OCI-LY1 (cell line): Measurements from ENCODE around the gene CSMD2.

Source experiments
- H2AFZ ChIP-seq: fragments of 200-600 bp; sonication (generic), shearing (Covaris generic); 2 replicates; pipeline ENCODE4 v1.6.0; 2014; ENCODE audit warnings: antibody characterized with exemption, mild to moderate bottlenecking, low read length
- H3F3A ChIP-seq: fragments of 200-600 bp; sonication (generic), shearing (Covaris generic); 2 replicates; pipeline ENCODE4 v1.6.0; 2014; ENCODE audit warnings: mild to moderate bottlenecking, antibody characterized with exemption, low read length, moderate library complexity; ENCODE audit not compliant: insufficient read depth
- H3K27ac ChIP-seq: fragments of 200-600 bp; sonication (generic); 2 replicates; pipeline ENCODE4 v1.5.1; 2014; ENCODE audit warnings: low read length, mixed run types, mild to moderate bottlenecking, low read depth; ENCODE audit not compliant: poor library complexity, severe bottlenecking
- H3K27me3 ChIP-seq: fragments of 200-600 bp; sonication (generic); 2 replicates; pipeline ENCODE4 v1.6.0; 2014; ENCODE audit warnings: antibody characterized with exemption, mild to moderate bottlenecking, low read length, moderate library complexity; ENCODE audit not compliant: insufficient read depth
- H3K36me3 ChIP-seq: fragments of 200-600 bp; sonication (generic); 2 replicates; pipeline ENCODE4 v1.6.1; 2014; ENCODE audit warnings: mild to moderate bottlenecking, antibody characterized with exemption, low read length, moderate library complexity, mixed read lengths; ENCODE audit not compliant: insufficient read depth
- H3K4me1 ChIP-seq: fragments of 200-600 bp; sonication (generic); 2 replicates; pipeline ENCODE4 v1.5.1; 2014; ENCODE audit warnings: mild to moderate bottlenecking, low read length, moderate library complexity; ENCODE audit not compliant: insufficient read depth, severe bottlenecking
- H3K4me2 ChIP-seq: fragments of 200-600 bp; sonication (generic), shearing (Covaris generic); 2 replicates; pipeline ENCODE4 v1.6.1; 2014; ENCODE audit warnings: low read length
- H3K4me3 ChIP-seq: fragments of 200-600 bp; sonication (generic); 2 replicates; pipeline ENCODE4 v1.5.1; 2014; ENCODE audit warnings: low read length, low read depth, mild to moderate bottlenecking, mixed read lengths; ENCODE audit not compliant: poor library complexity, severe bottlenecking
- H3K79me2 ChIP-seq: fragments of 200-600 bp; shearing (Covaris generic); 2 replicates; pipeline ENCODE4 v1.6.1; 2016; ENCODE audit warnings: mixed run types, low read length, mixed read lengths; ENCODE audit not compliant: insufficient read depth
- H3K9ac ChIP-seq: fragments of 200-600 bp; sonication (generic), shearing (Covaris generic); 2 replicates; pipeline ENCODE4 v1.6.1; 2014; ENCODE audit warnings: mild to moderate bottlenecking, low read length, mixed read lengths
- H3K9me2 ChIP-seq: fragments of 200-600 bp; sonication (generic), shearing (Covaris generic); 2 replicates; pipeline ENCODE4 v1.6.1; 2014; ENCODE audit warnings: low read depth, mild to moderate bottlenecking, low read length, mixed read lengths
- H3K9me3 ChIP-seq: fragments of 200-600 bp; shearing (Covaris generic); 2 replicates; pipeline ENCODE4 v1.6.1; 2014; ENCODE audit warnings: low read length, mixed read lengths
- H4K20me1 ChIP-seq: fragments of 200-600 bp; sonication (generic), shearing (Covaris generic); 2 replicates; pipeline ENCODE4 v1.6.0; 2016; ENCODE audit warnings: mild to moderate bottlenecking, low read length; ENCODE audit not compliant: insufficient read depth
- CTCF ChIP-seq: fragments of 200-600 bp; sonication (generic), shearing (Covaris generic); IDR thresholded peaks from 2 replicates; pipeline ENCODE4 v1.5.1; 2017; ENCODE audit warnings: mild to moderate bottlenecking, antibody characterized with exemption, low read length, moderate library complexity, mixed read lengths
- EZH2 ChIP-seq: fragments of 200-600 bp; sonication (generic), shearing (Covaris generic); IDR thresholded peaks from 2 replicates; pipeline ENCODE4 v1.8.0; 2017; ENCODE audit warnings: borderline replicate concordance, mixed run types, mild to moderate bottlenecking, antibody characterized with exemption, low read length, moderate library complexity, mixed read lengths

CSMD2 gene

GRCh38 chr1:33852711-33853110 is 312.3 kb downstream of the CSMD2 start:
- TF ChIP-seq CTCF (no peak), EZH2 (no peak)
- no peak overlapping the region for H3K4me2 ChIP-seq
- no peak overlapping the region for H3K27ac ChIP-seq
- H4K20me1 ChIP-seq, result no peaks in the 10 kb centered on the region
- no peak overlapping the region for H3K4me3 ChIP-seq
- H2AFZ ChIP-seq, result no peak overlapping the region
- no peaks in the 10 kb centered on the region for H3K9me2 ChIP-seq
- no peak overlapping the region for H3K9ac ChIP-seq
- no peaks in the 10 kb centered on the region for H3K4me1 ChIP-seq
- H3F3A ChIP-seq, result no peaks in the 10 kb centered on the region
- no peaks in the 10 kb centered on the region for H3K27me3 ChIP-seq
- no peaks in the 10 kb centered on the region for H3K79me2 ChIP-seq
- no peaks in the 10 kb centered on the region for H3K36me3 ChIP-seq
- no peaks in the 10 kb centered on the region for H3K9me3 ChIP-seq

GRCh38 chr1:33850481-33850880 is 314.5 kb downstream of the CSMD2 start:
- TF ChIP-seq EZH2 (no peak), CTCF (no peak)
- H3K9me3 ChIP-seq, result no peaks in the 10 kb centered on the region
- H3K27ac ChIP-seq, result no peak overlapping the region
- H3K36me3 ChIP-seq, result no peaks in the 10 kb centered on the region
- no peaks in the 10 kb centered on the region for H3K79me2 ChIP-seq
- no peak overlapping the region for H3K9ac ChIP-seq
- H2AFZ ChIP-seq, result no peak overlapping the region
- no peak overlapping the region for H3K4me3 ChIP-seq
- no peaks in the 10 kb centered on the region for H3K4me1 ChIP-seq
- no peaks in the 10 kb centered on the region for H3K9me2 ChIP-seq
- H3F3A ChIP-seq, result no peaks in the 10 kb centered on the region
- no peak overlapping the region for H3K4me2 ChIP-seq
- H3K27me3 ChIP-seq, result no peaks in the 10 kb centered on the region; the same call in 1 of the 2 replicates
- H4K20me1 ChIP-seq, result no peaks in the 10 kb centered on the region

- Histone ChIP-seq H2AFZ (no peak overlapping the region), H3K4me3 (no peak overlapping the region), H3K79me2 (no peaks in the 10 kb centered on the region), H4K20me1 (no peaks in the 10 kb centered on the region), H3K27ac (no peak overlapping the region), H3K9me2 (no peaks in the 10 kb centered on the region), H3K9ac (no peak overlapping the region), H3K27me3 (no peaks in the 10 kb centered on the region; the same call in 1 of the 2 replicates), H3K4me1 (no peaks in the 10 kb centered on the region), H3K36me3 (no peaks in the 10 kb centered on the region), H3K4me2 (no peak overlapping the region), H3F3A (no peaks in the 10 kb centered on the region), H3K9me3 (no peaks in the 10 kb centered on the region)
- TF ChIP-seq CTCF (no peak), EZH2 (no peak)
Observed at GRCh38 chr1:33849211-33849610, 315.8 kb downstream of the CSMD2 start.
